Aorta (tissue), 5 donors: Measurements from ENCODE around the gene ZNF443. TPM values are rescaled to one million over a fixed set of nuclear protein-coding genes. Genes with fewer than 3 reads are reported as not detected.
A peak's percentile ranks its signal among the peaks of the same experiment; 100 is the strongest.
"Not testable (repeated sequence)": the region's sequence is repeated elsewhere in the genome, so short reads cannot be mapped to it uniquely, and the experiment has no call there.

Source experiments
- ATAC-seq: fragments of 200-7000 bp; cut with Tn5 transposase; one replicate; pipeline ENCODE4 v1.9.1; 2022; ENCODE audit warnings: moderate library complexity; ENCODE audit not compliant: low FRiP score
- DNase-seq, 2 donors: peaks; one replicate each; pipeline ENCODE4 v3.0.0-alpha.2; 2020
- H3K27ac ChIP-seq, 2 donors: one replicate each; pipeline ENCODE4 v1.5.1; 2013; ENCODE audit warnings: low read length in 2 of 2, mild to moderate bottlenecking in 2 of 2, moderate library complexity in 2 of 2, control low read depth in 1 of 2, inconsistent platforms in 1 of 2, low read depth in 1 of 2
- H3K27me3 ChIP-seq, 2 donors: one replicate each; pipeline ENCODE4 v1.6.1; 2013; ENCODE audit warnings: control low read depth in 1 of 2, low read length in 1 of 2, mild to moderate bottlenecking in 1 of 2, moderate library complexity in 1 of 2; ENCODE audit not compliant: insufficient read depth in 2 of 2, control insufficient read depth in 1 of 2
- H3K36me3 ChIP-seq, 2 donors: one replicate each; pipeline ENCODE4 v1.6.1; 2013; ENCODE audit warnings: control low read depth in 1 of 2, low read length in 1 of 2, mild to moderate bottlenecking in 1 of 2; ENCODE audit not compliant: insufficient read depth in 2 of 2, control insufficient read depth in 1 of 2
- H3K4me1 ChIP-seq, 2 donors: one replicate each; pipeline ENCODE4 v1.6.1; 2013; ENCODE audit warnings: low read length in 2 of 2, control low read depth in 1 of 2, mild to moderate bottlenecking in 1 of 2, moderate library complexity in 1 of 2; ENCODE audit not compliant: insufficient read depth in 2 of 2, control insufficient read depth in 1 of 2
- H3K4me3 ChIP-seq, 2 donors: one replicate each; pipeline ENCODE4 v1.5.1; 2013; ENCODE audit warnings: low read length in 2 of 2, control low read depth in 1 of 2, mild to moderate bottlenecking in 1 of 2
- H3K9me3 ChIP-seq: one replicate; pipeline ENCODE4 v1.6.1; 2013; ENCODE audit warnings: mild to moderate bottlenecking, low read length; ENCODE audit not compliant: control insufficient read depth
- WGBS, 2 donors: extraction: QIAGEN DNeasy Blood & Tissue Kit; methylation state at CpG; one replicate each; pipeline ENCODE4 v1.1.7; 2013; 5-methylcytosine and 5-hydroxymethylcytosine counted together
- intact Hi-C, 2 donors: fragments of 100-400 bp; cut with DNase I; formaldehyde crosslinking; loops; one replicate each; pipeline versions ENCODE4 v1.14.2 to v1.15.0; 2022
- polyA plus RNA-seq, 2 donors: library from polyadenylated mRNA; stranded (reverse); fragments of 200-250 nt; gene quantifications; one replicate each; pipeline ENCODE4 v1.2.3, GENCODE V29; 2013
- total RNA-seq, 2 donors: library from RNA; stranded (reverse); fragmentation: NEBNext Ultra II Directional; extraction: Animal tissue kit (Norgen Biotek cat#: 25700); gene quantifications; one replicate each; pipeline ENCODE4 v1.2.1, GENCODE V29; 2021
- donor health status: healthy with polysubstance abuse.
- donor health status: Bipolar disorder and iron deficiency.
- donor health status: DM: no; HTN: no; CAD: no.
- donor health status: DM: no; HTN: no; CAD: no.
- donor health status: DM: yes; HTN: yes; CAD: no.

The ZNF443 gene
- total and polyA plus RNA-seq, 4 donors: 1.6 to 5.5 (median 3.0) TPM

- Histone ChIP-seq H3K9me3 (no peaks in the 10 kb centered on the region), H3K36me3 (no peaks in the 10 kb centered on the region), H3K27me3 (no peaks in the 10 kb centered on the region), H3K4me1 (no peaks in the 10 kb centered on the region), H3K27ac (peak overlapping the region in 1 of 2 donors; percentile 4), H3K4me3 (no peak overlapping the region)
- no peak for ATAC-seq
- WGBS, 2 donors: 34 to 37% methylated on average over 5 of the region's 5 CpGs
- DNase-seq: no peak
- intact Hi-C loops: no loop called here
These were observed 37.6 kb upstream of the ZNF443 start for GRCh38 chr19:12478234-12478941.

GRCh38 chr19:12467651-12468050, 26.8 kb upstream of the ZNF443 start:
- not testable (repeated sequence) for ATAC-seq
- WGBS, 2 donors: 97 to 98% methylated on average over 26 to 33 of the region's 33 CpGs
- H3K9me3 ChIP-seq: peaks cover 11% of the 10 kb centered on the region

GRCh38 chr19:12465211-12465610, 24.4 kb upstream of the ZNF443 start:
- intact Hi-C loops: no loop called here
- ATAC-seq (no peak), DNase-seq (no peak)
- no peaks in the 10 kb centered on the region for H3K27me3 ChIP-seq
- H3K27ac ChIP-seq: no peak overlapping the region
- peaks cover 3 to 7% of the 10 kb centered on the region in 2 donors for H3K36me3 ChIP-seq
- no peaks in the 10 kb centered on the region for H3K4me1 ChIP-seq
- WGBS, 2 donors: 69 to 72% methylated on average over 5 of the region's 5 CpGs
- H3K4me3 ChIP-seq: no peak overlapping the region
- peaks cover 15% of the 10 kb centered on the region for H3K9me3 ChIP-seq

More at GRCh38 chr19:12467651-12468050, 26.8 kb upstream of the ZNF443 start:
- DNase-seq, H3K36me3 ChIP-seq, H3K4me3 ChIP-seq, H3K4me1 ChIP-seq, H3K27me3 ChIP-seq, H3K27ac ChIP-seq, intact Hi-C loops: not testable (repeated sequence)

- WGBS, 2 donors: 97 to 98% methylated on average over 3 of the region's 3 CpGs
These were observed 23.9 kb upstream of the ZNF443 start for GRCh38 chr19:12464769-12465168.

GRCh38 chr19:12464139-12464538, 23.3 kb upstream of the ZNF443 start:
- H3K27me3 ChIP-seq, intact Hi-C loops, H3K27ac ChIP-seq, H3K4me1 ChIP-seq, ATAC-seq, H3K4me3 ChIP-seq, DNase-seq, H3K36me3 ChIP-seq: not testable (repeated sequence)
- WGBS, 2 donors: 97% methylated on average over 6 of the region's 6 CpGs
- H3K9me3 ChIP-seq: peaks cover 12% of the 10 kb centered on the region

More at GRCh38 chr19:12464769-12465168, 23.9 kb upstream of the ZNF443 start:
- ATAC-seq (no peak), DNase-seq (no peak)
- Histone ChIP-seq H3K27ac (no peak overlapping the region), H3K4me3 (no peak overlapping the region), H3K27me3 (no peaks in the 10 kb centered on the region), H3K36me3 (peaks cover 3 to 7% of the 10 kb centered on the region in 2 donors), H3K4me1 (no peaks in the 10 kb centered on the region), H3K9me3 (peaks cover 13% of the 10 kb centered on the region)
- intact Hi-C loops: no loop called here

- Histone ChIP-seq H3K27me3 (no peaks in the 10 kb centered on the region), H3K27ac (no peak overlapping the region), H3K9me3 (peaks cover 12% of the 10 kb centered on the region), H3K4me3 (no peak overlapping the region), H3K36me3 (no peaks in the 10 kb centered on the region), H3K4me1 (no peaks in the 10 kb centered on the region)
- 57 to 74% methylated on average over 6 of the region's 6 CpGs for WGBS, 2 donors
- intact Hi-C loops: no loop called here
- ATAC-seq: no peak
- DNase-seq: no peak
These were observed 12.7 kb upstream of the ZNF443 start for GRCh38 chr19:12453495-12453894.

- H3K36me3 ChIP-seq: no peaks in the 10 kb centered on the region
- 74 to 75% methylated on average over 10 of the region's 10 CpGs for WGBS, 2 donors
- H3K9me3 ChIP-seq: peaks cover 10% of the 10 kb centered on the region
- H3K27me3 ChIP-seq: no peaks in the 10 kb centered on the region
- ATAC-seq: no peak
- intact Hi-C loops: no loop called here
- H3K27ac ChIP-seq: no peak overlapping the region
- no peaks in the 10 kb centered on the region for H3K4me1 ChIP-seq
- DNase-seq: no peak
- no peak overlapping the region for H3K4me3 ChIP-seq
These were observed 10.0 kb upstream of the ZNF443 start for GRCh38 chr19:12450844-12451243.

GRCh38 chr19:12448808-12449207, 8.0 kb upstream of the ZNF443 start:
- WGBS, 2 donors: 46 to 48% methylated on average over 2 of the region's 2 CpGs
- Histone ChIP-seq H3K4me1 (no peaks in the 10 kb centered on the region), H3K27ac (no peak overlapping the region), H3K36me3 (no peaks in the 10 kb centered on the region), H3K9me3 (peaks cover 6% of the 10 kb centered on the region), H3K27me3 (no peaks in the 10 kb centered on the region), H3K4me3 (no peak overlapping the region)
- intact Hi-C loops: no loop called here
- ATAC-seq (no peak), DNase-seq (no peak)
